BLaER1 treated with 17β-estradiol and CSF1 and Interleukin-3, amounts not matched to agents 10 nM and 100 nM (cell line): Measurements from ENCODE around the gene ZSWIM3.
"Not testable (repeated sequence)": the region's sequence is repeated elsewhere in the genome, so short reads cannot be mapped to it uniquely, and the experiment has no call there.

Source experiments
- H3K27ac ChIP-seq, 11 experiments: shearing (Covaris generic); formaldehyde crosslinking; 2 replicates each; pipeline ENCODE4 v1.8.1; 2022
- H3K27me3 ChIP-seq, 11 experiments: shearing (Covaris generic); formaldehyde crosslinking; 2 replicates each; pipeline ENCODE4 v1.8.1; 2022
- H3K36me3 ChIP-seq, 11 experiments: shearing (Covaris generic); formaldehyde crosslinking; 2 replicates each; pipeline ENCODE4 v1.8.1; 2022
- H3K4me1 ChIP-seq, 10 experiments: shearing (Covaris generic); formaldehyde crosslinking; 2 replicates each; pipeline ENCODE4 v1.8.1; 2022
- H3K4me2 ChIP-seq, 11 experiments: shearing (Covaris generic); formaldehyde crosslinking; 2 replicates each; pipeline ENCODE4 v1.8.1; 2022
- H3K4me3 ChIP-seq, 10 experiments: shearing (Covaris generic); formaldehyde crosslinking; 2 replicates each; pipeline ENCODE4 v1.8.1; 2022
- H3K9ac ChIP-seq, 11 experiments: shearing (Covaris generic); formaldehyde crosslinking; 2 replicates each; pipeline ENCODE4 v1.8.1; 2022
- H3K9me3 ChIP-seq, 11 experiments: shearing (Covaris generic); formaldehyde crosslinking; replicated peaks in 1 of 11; 2 replicates each; pipeline ENCODE4 v1.8.1; 2022
- H4K20me1 ChIP-seq, 11 experiments: shearing (Covaris generic); formaldehyde crosslinking; 2 replicates each; pipeline ENCODE4 v1.8.1; 2022
- Cebpa-rat ChIP-seq, 11 experiments: shearing (Covaris generic); IDR thresholded peaks; 2 replicates each; pipeline ENCODE4 v1.8.1; 2022

Gene ZSWIM3

DNA sequence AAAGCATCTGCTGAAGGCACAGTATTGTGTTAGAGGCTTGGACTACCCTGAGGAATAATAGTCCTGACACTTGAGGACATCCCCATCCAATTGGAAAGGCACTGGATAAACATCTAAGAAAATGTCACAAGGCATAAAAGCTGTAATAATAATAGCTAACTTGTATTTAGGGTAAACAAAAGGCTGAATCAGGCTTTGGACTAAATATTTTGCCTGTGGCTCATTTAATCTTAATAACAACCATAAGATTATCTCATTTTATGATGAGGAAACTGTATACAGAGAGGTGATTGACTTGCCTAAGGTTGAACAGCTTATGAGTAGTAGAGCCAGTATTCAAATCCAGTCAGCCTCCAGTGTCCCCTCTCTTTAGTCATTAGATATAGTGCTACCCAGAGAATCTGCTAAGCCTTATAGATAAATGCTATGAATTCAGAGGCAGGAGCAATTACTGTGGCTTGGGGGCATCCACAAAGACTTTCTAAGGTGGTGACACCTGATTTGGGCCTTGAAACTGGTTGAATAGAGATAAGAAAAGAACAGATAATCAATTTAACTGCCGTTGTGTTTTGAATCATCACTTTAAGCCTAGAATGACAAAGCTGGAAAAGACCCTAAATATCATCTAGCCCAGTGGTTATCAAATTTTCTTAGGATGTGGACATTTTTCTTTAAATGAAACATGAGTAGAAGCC, 16.1 kb downstream of the ZSWIM3 start:
- TF ChIP-seq Cebpa-rat (IDR thresholded peaks at IDR 0.05), result no peak
- Histone ChIP-seq H3K36me3 (peaks cover 19 to 56% (median 32%) of the 10 kb centered on the region in 11 experiments), H3K27ac (no peak overlapping the region), H3K4me2 (no peak overlapping the region), H4K20me1 (peaks cover 0 to 18% (median 0%) of the 10 kb centered on the region in 11 experiments; a peak in 1 of 22 replicates), H3K9me3 (no peaks in the 10 kb centered on the region), H3K4me3 (no peak overlapping the region), H3K27me3 (no peaks in the 10 kb centered on the region), H3K9ac (no peak overlapping the region), H3K4me1 (no peaks in the 10 kb centered on the region)

DNA sequence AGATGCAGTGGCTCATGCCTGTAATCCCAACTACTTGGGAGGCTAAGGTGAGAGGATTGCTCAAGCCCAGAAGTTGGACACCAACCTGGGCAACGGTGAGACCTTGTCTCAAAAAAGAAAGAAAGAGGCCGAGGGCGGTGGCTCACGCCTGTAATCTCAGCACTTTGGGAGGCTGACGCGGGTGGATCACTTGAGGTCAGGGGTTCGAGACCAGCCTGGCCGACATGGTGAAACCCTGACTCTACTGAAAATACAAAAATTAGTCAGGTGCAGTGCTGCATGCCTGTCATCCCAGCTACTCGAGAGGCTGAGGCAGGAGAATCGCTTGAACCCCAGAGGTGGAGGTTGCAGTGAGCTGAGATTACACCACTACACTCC, 16.7 kb downstream of the ZSWIM3 start:
- Histone ChIP-seq H3K36me3 (peaks cover 19 to 59% (median 37%) of the 10 kb centered on the region in 11 experiments), H4K20me1 (peaks cover 0 to 18% (median 0%) of the 10 kb centered on the region in 11 experiments; a peak in 1 of 22 replicates)
- H3K9me3 ChIP-seq, H3K4me2 ChIP-seq, H3K9ac ChIP-seq, H3K4me1 ChIP-seq, H3K27ac ChIP-seq, H3K27me3 ChIP-seq, H3K4me3 ChIP-seq: not testable (repeated sequence)

DNA sequence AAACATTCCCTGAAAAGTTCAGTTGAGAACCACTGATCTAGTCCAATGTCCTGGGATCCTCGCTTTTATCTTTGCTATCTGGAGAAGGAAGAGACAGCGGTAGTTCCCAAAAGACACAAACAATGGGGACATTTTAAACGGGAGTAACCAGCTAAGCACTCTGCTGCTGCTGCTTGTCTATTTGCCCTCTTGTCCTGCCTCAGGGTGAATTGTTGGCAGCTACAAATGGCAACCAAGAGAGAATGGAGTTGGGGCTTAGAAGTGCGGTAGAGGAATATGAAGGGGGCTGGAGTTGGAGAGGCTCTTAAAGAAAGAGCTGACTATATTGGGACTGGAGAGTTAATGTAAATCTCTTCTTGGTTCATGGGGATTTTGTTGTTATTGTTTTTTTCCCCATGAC, 17.2 kb downstream of the ZSWIM3 start:
- H3K4me2 ChIP-seq, result no peak overlapping the region
- H3K36me3 ChIP-seq, result peaks cover 19 to 58% (median 37%) of the 10 kb centered on the region in 11 experiments
- peaks cover 0 to 18% (median 0%) of the 10 kb centered on the region in 11 experiments; a peak in 1 of 22 replicates for H4K20me1 ChIP-seq
- H3K27ac ChIP-seq, result no peak overlapping the region
- H3K4me1 ChIP-seq, result no peaks in the 10 kb centered on the region
- no peak overlapping the region for H3K9ac ChIP-seq
- H3K9me3 ChIP-seq, result no peaks in the 10 kb centered on the region
- no peak overlapping the region for H3K4me3 ChIP-seq
- no peaks in the 10 kb centered on the region for H3K27me3 ChIP-seq
- no peak for TF ChIP-seq Cebpa-rat (IDR thresholded peaks at IDR 0.05)

DNA sequence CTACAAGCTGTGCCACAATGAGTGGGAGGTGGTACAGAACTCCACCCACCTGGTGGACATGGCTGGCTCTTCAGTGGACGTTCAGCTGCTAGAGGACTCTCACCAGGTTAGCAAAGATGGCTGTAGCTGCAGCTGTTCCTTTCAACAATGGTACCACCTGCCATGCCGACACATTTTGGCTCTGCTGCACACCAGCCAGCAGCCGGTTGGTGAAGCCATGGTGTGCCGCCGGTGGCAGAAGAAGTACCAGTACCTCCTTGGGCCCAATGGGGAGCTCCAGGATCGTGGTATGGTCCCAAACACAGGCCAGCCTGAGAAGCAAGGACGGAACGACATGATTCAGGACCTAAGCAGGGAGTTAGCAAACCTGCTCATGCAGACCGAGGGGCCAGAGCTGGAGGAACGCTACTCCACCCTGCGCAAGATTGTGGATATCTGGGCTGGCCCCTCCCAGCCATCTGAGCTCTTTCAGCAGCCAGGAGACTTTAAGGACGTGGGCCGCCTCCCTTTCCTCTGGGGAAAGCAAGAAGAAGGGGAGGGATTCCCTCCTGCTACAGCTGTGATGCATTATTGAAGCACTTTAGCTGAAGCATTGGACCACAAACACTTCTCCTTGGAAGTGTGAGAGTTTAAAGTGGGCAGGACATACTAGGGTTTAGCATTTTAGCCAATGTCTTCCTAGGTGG, 20.8 kb downstream of the ZSWIM3 start:
- Histone ChIP-seq H3K9ac (no peak overlapping the region; a peak in 1 of 22 replicates), H3K27me3 (no peaks in the 10 kb centered on the region), H3K4me3 (no peak overlapping the region), H3K4me1 (peaks cover 9 to 26% (median 20%) of the 10 kb centered on the region in 10 experiments), H3K27ac (no peak overlapping the region), H3K4me2 (no peak overlapping the region), H4K20me1 (peaks cover 0 to 25% (median 2%) of the 10 kb centered on the region in 11 experiments; a peak in 9 of 22 replicates), H3K9me3 (no peaks in the 10 kb centered on the region), H3K36me3 (peaks cover 31 to 53% (median 43%) of the 10 kb centered on the region in 11 experiments)
- TF ChIP-seq Cebpa-rat (IDR thresholded peaks at IDR 0.05), result no peak

DNA sequence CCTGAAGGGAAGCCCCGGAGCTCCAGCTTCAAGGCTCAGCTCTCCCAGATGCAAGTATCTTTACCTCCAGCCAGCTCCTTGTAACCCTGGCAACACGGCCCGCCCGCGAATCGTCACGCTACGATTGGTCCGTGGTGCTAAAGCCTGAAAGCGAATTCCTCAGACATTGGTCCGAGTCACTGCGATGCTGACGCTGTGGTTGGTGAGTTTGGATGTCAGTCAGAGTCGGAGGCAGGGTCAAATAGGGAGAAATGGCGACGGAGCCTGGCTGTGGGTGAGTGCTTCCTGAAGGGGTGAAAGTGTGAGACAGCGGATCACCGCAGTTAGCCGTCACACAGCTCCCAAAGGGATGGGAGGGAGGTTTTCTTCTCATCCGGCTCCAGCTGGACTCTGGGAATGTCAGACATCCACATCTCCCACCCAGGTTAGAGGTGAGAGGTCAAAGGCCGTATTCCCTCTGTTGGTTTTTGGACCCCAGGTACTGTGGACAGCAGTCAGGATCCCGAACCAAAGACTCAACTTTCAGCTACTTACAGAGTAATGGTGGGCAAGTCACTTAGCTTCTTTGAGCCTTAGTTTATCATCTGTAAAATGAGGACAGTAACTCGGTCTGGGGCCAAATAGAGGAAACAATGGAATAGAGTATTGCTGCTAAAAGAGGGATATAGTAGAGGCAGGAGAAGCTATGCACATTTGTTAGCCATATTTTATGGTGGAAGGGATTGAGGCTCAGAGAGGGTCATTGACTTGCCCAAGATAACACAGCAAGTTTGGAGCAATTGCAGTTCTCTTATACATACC, 23.8 kb downstream of the ZSWIM3 start, which contains the start of gene ZSWIM1:
Gene ZSWIM1, plus strand, starts transcription at position 240 of the 801 bp plus-strand sequence. CDS start 1,366 bp downstream, outside the sequence.
- no peaks in the 10 kb centered on the region for H3K9me3 ChIP-seq
- H3K9ac ChIP-seq, result peak within 1 kb of the TSS; percentile 78 to 89 (median 84)
- peaks cover 41 to 67% (median 57%) of the 10 kb centered on the region in 11 experiments for H3K36me3 ChIP-seq
- no peak for TF ChIP-seq Cebpa-rat (IDR thresholded peaks at IDR 0.05)
- H3K4me1 ChIP-seq, result peaks cover 18 to 53% (median 45%) of the 10 kb centered on the region in 10 experiments
- peak within 1 kb of the TSS; percentile 68 to 97 (median 90) for H3K4me2 ChIP-seq
- H3K27me3 ChIP-seq, result no peaks in the 10 kb centered on the region
- H4K20me1 ChIP-seq, result peaks cover 0 to 46% (median 14%) of the 10 kb centered on the region in 11 experiments; a peak in 14 of 22 replicates
- peak within 1 kb of the TSS; percentile 62 to 82 (median 72) for H3K4me3 ChIP-seq
- peak within 1 kb of the TSS; percentile 74 to 88 (median 82); a peak in 21 of 22 replicates for H3K27ac ChIP-seq

DNA sequence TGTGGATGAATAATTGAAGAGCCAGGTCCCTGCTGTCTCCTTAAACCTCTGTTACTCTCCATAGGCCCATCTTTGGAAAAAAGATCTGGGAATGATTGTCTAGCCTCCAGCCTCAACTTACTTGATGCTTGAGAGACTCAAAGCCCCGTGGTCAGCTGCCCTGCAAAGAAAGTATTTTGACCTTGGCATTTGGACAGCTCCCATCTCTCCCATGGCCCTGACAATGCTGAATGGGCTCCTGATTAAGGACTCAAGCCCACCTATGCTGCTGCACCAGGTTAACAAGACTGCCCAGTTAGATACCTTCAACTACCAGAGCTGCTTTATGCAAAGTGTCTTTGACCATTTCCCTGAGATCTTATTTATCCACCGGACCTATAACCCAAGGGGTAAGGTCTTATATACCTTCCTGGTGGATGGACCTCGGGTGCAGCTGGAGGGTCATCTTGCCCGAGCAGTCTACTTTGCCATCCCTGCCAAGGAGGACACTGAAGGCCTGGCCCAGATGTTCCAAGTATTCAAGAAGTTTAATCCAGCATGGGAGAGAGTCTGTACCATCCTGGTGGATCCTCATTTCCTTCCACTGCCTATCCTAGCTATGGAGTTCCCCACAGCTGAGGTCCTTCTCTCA, 25.2 kb downstream of the ZSWIM3 start:
- H3K4me2 ChIP-seq, result peak overlapping the region in 10 of 11 experiments; percentile 68 to 97 (median 90); a peak in 14 of 22 replicates
- peaks cover 31 to 67% (median 58%) of the 10 kb centered on the region in 11 experiments for H3K36me3 ChIP-seq
- H3K4me1 ChIP-seq, result peaks cover 18 to 60% (median 45%) of the 10 kb centered on the region in 10 experiments
- H3K27ac ChIP-seq, result no peak overlapping the region
- H3K4me3 ChIP-seq, result no peak overlapping the region
- no peak for TF ChIP-seq Cebpa-rat (IDR thresholded peaks at IDR 0.05)
- no peaks in the 10 kb centered on the region for H3K27me3 ChIP-seq
- no peaks in the 10 kb centered on the region for H3K9me3 ChIP-seq
- H3K9ac ChIP-seq, result no peak overlapping the region
- H4K20me1 ChIP-seq, result peaks cover 0 to 49% (median 17%) of the 10 kb centered on the region in 11 experiments; a peak in 15 of 22 replicates

DNA sequence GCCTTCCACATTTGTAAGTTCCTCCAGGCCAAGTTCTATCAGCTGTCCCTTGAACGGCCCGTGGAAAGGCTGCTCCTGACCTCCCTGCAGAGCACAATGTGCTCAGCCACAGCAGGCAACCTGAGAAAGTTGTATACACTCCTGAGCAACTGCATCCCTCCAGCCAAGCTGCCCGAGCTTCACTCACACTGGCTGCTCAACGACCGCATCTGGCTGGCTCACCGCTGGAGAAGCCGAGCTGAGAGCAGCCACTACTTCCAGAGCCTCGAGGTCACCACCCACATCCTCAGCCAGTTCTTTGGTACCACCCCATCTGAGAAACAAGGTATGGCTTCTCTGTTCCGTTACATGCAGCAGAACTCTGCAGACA, 25.7 kb downstream of the ZSWIM3 start:
- peak overlapping the region in 4 of 11 experiments; percentile 12 to 92 (median 32); a peak in 3 of 22 replicates for H3K4me2 ChIP-seq
- no peaks in the 10 kb centered on the region for H3K27me3 ChIP-seq
- no peak overlapping the region for H3K4me3 ChIP-seq
- TF ChIP-seq Cebpa-rat (IDR thresholded peaks at IDR 0.05), result no peak
- H3K9me3 ChIP-seq, result no peaks in the 10 kb centered on the region
- H4K20me1 ChIP-seq, result peaks cover 0 to 44% (median 17%) of the 10 kb centered on the region in 11 experiments; a peak in 15 of 22 replicates
- H3K4me1 ChIP-seq, result peaks cover 18 to 60% (median 45%) of the 10 kb centered on the region in 10 experiments
- H3K9ac ChIP-seq, result no peak overlapping the region
- H3K36me3 ChIP-seq, result peaks cover 26 to 66% (median 53%) of the 10 kb centered on the region in 11 experiments
- H3K27ac ChIP-seq, result no peak overlapping the region

DNA sequence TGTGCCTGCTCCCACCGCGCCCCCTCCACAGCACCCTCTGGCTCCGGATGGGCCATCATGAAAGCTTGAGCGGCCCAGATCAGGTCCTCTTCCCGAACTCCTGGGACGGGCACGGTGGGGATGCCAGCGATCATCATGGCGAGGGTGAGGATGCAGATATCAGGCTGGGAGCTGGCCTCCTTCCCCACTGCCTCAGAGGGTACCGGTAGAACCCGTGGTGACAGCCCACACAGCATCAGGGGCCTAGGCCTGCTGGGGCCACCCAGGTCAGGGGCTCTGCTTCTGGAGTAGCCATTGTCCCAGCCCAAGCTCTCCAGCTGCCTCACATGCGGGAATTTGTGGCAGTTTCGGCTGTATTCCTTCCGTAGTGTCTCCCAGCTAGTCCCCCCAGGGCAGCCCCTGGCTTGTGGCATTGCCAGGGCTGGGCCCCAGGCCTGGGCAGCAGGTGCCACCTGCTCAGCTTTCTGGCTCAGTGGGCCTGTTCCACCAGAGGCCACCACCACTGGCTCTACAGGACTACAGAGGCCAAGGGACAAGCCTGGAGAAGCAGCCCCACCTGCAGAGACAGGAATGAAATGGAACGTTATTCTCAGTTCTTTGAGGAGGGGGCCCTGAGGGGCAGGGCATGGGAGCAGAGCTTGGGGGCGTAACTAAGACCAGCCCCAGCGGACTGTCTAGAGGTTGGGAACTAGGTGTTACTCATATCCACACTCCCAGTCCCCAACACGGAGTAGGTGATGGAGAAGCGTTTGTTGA, 29.4 kb downstream of the ZSWIM3 start:
- peak overlapping the region in 3 of 11 experiments; percentile 0 to 4 (median 1); a peak in 2 of 22 replicates for H3K9ac ChIP-seq
- no peaks in the 10 kb centered on the region for H3K27me3 ChIP-seq
- H3K4me1 ChIP-seq, result peaks cover 39 to 81% (median 66%) of the 10 kb centered on the region in 10 experiments
- no peak for TF ChIP-seq Cebpa-rat (IDR thresholded peaks at IDR 0.05)
- peaks cover 0 to 49% (median 23%) of the 10 kb centered on the region in 11 experiments; a peak in 15 of 22 replicates for H4K20me1 ChIP-seq
- no peak overlapping the region for H3K4me3 ChIP-seq
- peaks cover 22 to 54% (median 43%) of the 10 kb centered on the region in 11 experiments for H3K36me3 ChIP-seq
- no peak overlapping the region for H3K4me2 ChIP-seq
- H3K27ac ChIP-seq, result no peak overlapping the region
- H3K9me3 ChIP-seq, result no peaks in the 10 kb centered on the region
